Panc1 (cell line): ENCODE measurements around the gene WSCD2.

Experiments
- POLR2AphosphoS5 ChIP-seq: IDR thresholded peaks from 2 replicates; pipeline ENCODE4 v1.6.1; 2012; ENCODE audit warnings: mild to moderate bottlenecking, low read depth, low read length, moderate library complexity
- SIN3A ChIP-seq: IDR thresholded peaks from 2 replicates; pipeline ENCODE4 v1.6.1; 2012; ENCODE audit warnings: low read depth, mild to moderate bottlenecking, low read length, moderate library complexity, borderline replicate concordance; ENCODE audit not compliant: insufficient read depth
- TCF7L2 ChIP-seq: IDR thresholded peaks from 2 replicates; pipeline ENCODE4 v1.6.1; 2011; ENCODE audit warnings: mild to moderate bottlenecking, low read depth, low read length, inconsistent platforms
- TF ChIP-seq, protein P1 (sequence below): fragments of 450-650 bp; IDR thresholded peaks from 2 replicates; pipeline ENCODE4 v1.5.1; 2017; ENCODE audit warnings: mild to moderate bottlenecking
- TF ChIP-seq, protein P2 (sequence below), 2 experiments: IDR thresholded peaks; 2 replicates each; pipeline ENCODE4 v1.6.1; 2011 to 2012; ENCODE audit warnings: low read depth in 2 of 2, control low read depth in 1 of 2, low read length in 1 of 2, mild to moderate bottlenecking in 1 of 2, moderate library complexity in 1 of 2; ENCODE audit not compliant: insufficient read depth in 1 of 2

DNA sequence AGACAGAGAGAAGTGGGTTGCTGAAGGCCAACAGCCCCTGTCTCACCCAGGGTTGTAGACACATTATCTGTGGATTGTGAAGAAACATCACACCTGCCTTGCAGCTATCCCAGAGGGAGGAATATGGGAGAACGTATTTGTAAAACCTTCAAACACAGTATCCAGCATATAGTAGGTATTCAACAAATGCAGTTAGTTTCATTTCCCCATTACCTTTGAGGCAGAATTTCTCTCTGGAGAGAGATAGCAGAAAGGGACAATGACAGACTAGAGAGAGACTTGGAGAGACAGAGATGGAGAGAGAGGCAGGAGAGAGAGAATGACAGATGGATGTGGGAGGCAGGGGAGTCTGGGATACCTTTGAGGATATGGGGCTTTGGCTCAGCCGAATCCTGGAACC, 62.0 kb downstream of the WSCD2 start:
- TF ChIP-seq, protein P1, sequence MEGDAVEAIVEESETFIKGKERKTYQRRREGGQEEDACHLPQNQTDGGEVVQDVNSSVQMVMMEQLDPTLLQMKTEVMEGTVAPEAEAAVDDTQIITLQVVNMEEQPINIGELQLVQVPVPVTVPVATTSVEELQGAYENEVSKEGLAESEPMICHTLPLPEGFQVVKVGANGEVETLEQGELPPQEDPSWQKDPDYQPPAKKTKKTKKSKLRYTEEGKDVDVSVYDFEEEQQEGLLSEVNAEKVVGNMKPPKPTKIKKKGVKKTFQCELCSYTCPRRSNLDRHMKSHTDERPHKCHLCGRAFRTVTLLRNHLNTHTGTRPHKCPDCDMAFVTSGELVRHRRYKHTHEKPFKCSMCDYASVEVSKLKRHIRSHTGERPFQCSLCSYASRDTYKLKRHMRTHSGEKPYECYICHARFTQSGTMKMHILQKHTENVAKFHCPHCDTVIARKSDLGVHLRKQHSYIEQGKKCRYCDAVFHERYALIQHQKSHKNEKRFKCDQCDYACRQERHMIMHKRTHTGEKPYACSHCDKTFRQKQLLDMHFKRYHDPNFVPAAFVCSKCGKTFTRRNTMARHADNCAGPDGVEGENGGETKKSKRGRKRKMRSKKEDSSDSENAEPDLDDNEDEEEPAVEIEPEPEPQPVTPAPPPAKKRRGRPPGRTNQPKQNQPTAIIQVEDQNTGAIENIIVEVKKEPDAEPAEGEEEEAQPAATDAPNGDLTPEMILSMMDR = no peak
- TF ChIP-seq SIN3A = no peak
- no peak for TF ChIP-seq POLR2AphosphoS5
- TF ChIP-seq, protein P2, sequence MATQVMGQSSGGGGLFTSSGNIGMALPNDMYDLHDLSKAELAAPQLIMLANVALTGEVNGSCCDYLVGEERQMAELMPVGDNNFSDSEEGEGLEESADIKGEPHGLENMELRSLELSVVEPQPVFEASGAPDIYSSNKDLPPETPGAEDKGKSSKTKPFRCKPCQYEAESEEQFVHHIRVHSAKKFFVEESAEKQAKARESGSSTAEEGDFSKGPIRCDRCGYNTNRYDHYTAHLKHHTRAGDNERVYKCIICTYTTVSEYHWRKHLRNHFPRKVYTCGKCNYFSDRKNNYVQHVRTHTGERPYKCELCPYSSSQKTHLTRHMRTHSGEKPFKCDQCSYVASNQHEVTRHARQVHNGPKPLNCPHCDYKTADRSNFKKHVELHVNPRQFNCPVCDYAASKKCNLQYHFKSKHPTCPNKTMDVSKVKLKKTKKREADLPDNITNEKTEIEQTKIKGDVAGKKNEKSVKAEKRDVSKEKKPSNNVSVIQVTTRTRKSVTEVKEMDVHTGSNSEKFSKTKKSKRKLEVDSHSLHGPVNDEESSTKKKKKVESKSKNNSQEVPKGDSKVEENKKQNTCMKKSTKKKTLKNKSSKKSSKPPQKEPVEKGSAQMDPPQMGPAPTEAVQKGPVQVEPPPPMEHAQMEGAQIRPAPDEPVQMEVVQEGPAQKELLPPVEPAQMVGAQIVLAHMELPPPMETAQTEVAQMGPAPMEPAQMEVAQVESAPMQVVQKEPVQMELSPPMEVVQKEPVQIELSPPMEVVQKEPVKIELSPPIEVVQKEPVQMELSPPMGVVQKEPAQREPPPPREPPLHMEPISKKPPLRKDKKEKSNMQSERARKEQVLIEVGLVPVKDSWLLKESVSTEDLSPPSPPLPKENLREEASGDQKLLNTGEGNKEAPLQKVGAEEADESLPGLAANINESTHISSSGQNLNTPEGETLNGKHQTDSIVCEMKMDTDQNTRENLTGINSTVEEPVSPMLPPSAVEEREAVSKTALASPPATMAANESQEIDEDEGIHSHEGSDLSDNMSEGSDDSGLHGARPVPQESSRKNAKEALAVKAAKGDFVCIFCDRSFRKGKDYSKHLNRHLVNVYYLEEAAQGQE (IDR thresholded peaks at IDR 0.05; ENCODE audit: insufficient read depth in 1 of 2, low read depth in 2 of 2, low read length in 1 of 2) = no peak
- TF ChIP-seq TCF7L2 = no peak
